ENCODE results near the gene TEX29.

TEX29 gene

DNA sequence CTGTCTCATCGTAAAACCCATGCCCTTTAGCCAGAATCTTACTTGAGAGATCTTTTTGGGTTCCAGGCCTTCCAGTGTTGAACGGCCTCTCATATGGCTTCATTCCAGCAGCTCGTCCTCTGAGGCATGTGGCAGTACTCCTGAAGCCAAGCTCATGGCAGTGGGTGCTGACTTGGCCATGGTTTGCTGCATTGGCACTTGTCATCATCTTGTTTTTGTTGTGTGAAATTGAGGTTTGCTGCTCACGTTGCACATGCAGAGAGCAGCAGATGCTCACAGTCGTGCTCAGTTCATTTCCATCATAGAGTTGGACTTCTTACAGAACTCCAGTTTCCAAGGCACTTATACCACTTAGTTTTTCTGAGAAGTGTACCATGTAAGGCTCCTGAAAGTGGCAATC is 14.9 kb downstream of the TEX29 start:
- no peak overlapping the region for H3K27ac ChIP-seq (ENCODE audit: low read depth, low read length, poor library complexity, severe bottlenecking)
- no peak overlapping the region for H3K9ac ChIP-seq (ENCODE audit: low read length)
- H2AFZ ChIP-seq (ENCODE audit: low read length), result no peak overlapping the region
- H4K20me1 ChIP-seq (ENCODE audit: insufficient read depth, low read length), result no peaks in the 10 kb centered on the region
- no peak for TF ChIP-seq EZH2 (IDR thresholded peaks at IDR 0.05; ENCODE audit: borderline replicate concordance, low read length)
- TF ChIP-seq, protein P1, sequence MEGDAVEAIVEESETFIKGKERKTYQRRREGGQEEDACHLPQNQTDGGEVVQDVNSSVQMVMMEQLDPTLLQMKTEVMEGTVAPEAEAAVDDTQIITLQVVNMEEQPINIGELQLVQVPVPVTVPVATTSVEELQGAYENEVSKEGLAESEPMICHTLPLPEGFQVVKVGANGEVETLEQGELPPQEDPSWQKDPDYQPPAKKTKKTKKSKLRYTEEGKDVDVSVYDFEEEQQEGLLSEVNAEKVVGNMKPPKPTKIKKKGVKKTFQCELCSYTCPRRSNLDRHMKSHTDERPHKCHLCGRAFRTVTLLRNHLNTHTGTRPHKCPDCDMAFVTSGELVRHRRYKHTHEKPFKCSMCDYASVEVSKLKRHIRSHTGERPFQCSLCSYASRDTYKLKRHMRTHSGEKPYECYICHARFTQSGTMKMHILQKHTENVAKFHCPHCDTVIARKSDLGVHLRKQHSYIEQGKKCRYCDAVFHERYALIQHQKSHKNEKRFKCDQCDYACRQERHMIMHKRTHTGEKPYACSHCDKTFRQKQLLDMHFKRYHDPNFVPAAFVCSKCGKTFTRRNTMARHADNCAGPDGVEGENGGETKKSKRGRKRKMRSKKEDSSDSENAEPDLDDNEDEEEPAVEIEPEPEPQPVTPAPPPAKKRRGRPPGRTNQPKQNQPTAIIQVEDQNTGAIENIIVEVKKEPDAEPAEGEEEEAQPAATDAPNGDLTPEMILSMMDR (IDR thresholded peaks at IDR 0.05; ENCODE audit: low read length), result no peak
- H3K4me1 ChIP-seq (ENCODE audit: insufficient read depth, low read length, severe bottlenecking), result no peaks in the 10 kb centered on the region
- H3K9me3 ChIP-seq (ENCODE audit: low read length), result peaks cover 2% of the 10 kb centered on the region; the same call in 1 of the 2 replicates
- no peaks in the 10 kb centered on the region for H3K36me3 ChIP-seq (ENCODE audit: insufficient read depth, low read length)
- H3K4me3 ChIP-seq (ENCODE audit: low read depth, low read length, poor library complexity, severe bottlenecking), result no peak overlapping the region
- no peaks in the 10 kb centered on the region for H3F3A ChIP-seq (ENCODE audit: insufficient read depth, low read length)
- no peaks in the 10 kb centered on the region for H3K27me3 ChIP-seq (ENCODE audit: insufficient read depth, low read length)
- no peaks in the 10 kb centered on the region for H3K9me2 ChIP-seq (ENCODE audit: low read depth, low read length)
- no peak overlapping the region for H3K4me2 ChIP-seq (ENCODE audit: low read length)
- no peaks in the 10 kb centered on the region for H3K79me2 ChIP-seq (ENCODE audit: insufficient read depth, low read length)

- Histone ChIP-seq H3K4me3 (ENCODE audit: low read depth, low read length, poor library complexity, severe bottlenecking) (no peak overlapping the region), H4K20me1 (ENCODE audit: insufficient read depth, low read length) (no peaks in the 10 kb centered on the region), H3K9ac (ENCODE audit: low read length) (no peak overlapping the region), H3K9me3 (ENCODE audit: low read length) (peaks cover 2% of the 10 kb centered on the region; the same call in 1 of the 2 replicates), H3K4me2 (ENCODE audit: low read length) (no peak overlapping the region), H3K79me2 (ENCODE audit: insufficient read depth, low read length) (no peaks in the 10 kb centered on the region), H3K4me1 (ENCODE audit: insufficient read depth, low read length, severe bottlenecking) (no peaks in the 10 kb centered on the region), H3K27ac (ENCODE audit: low read depth, low read length, poor library complexity, severe bottlenecking) (no peak overlapping the region), H3K36me3 (ENCODE audit: insufficient read depth, low read length) (no peaks in the 10 kb centered on the region; the same call in 1 of the 2 replicates), H3K9me2 (ENCODE audit: low read depth, low read length) (no peaks in the 10 kb centered on the region), H2AFZ (ENCODE audit: low read length) (no peak overlapping the region), H3F3A (ENCODE audit: insufficient read depth, low read length) (no peaks in the 10 kb centered on the region), H3K27me3 (ENCODE audit: insufficient read depth, low read length) (no peaks in the 10 kb centered on the region)
- no peak for TF ChIP-seq EZH2 (IDR thresholded peaks at IDR 0.05; ENCODE audit: borderline replicate concordance, low read length)
- TF ChIP-seq, protein P1 (IDR thresholded peaks at IDR 0.05; ENCODE audit: low read length), result no peak
Measured at GRCh38 chr13:111336666-111337065, 16.2 kb downstream of the TEX29 start.

DNA sequence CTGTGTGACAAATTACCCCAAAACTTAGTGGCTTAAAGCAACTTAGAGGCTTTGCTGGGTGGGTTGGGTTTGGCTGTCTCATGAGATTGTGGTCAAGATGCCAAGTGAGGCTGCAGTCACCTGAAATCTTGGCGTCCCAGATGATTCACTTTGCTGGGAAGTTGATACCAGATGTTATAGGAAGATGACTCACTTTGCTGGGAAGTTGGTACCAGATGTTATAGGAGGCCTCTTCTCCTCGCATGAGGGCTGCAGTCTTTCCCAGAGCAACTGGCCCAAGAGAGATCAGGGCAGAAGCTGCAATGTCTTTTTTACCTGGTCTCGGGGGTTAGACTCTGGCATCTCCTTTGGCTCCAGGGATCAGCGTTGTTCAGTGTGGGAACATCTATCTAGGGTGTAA is 16.8 kb downstream of the TEX29 start:
- H3K27ac ChIP-seq (ENCODE audit: low read depth, low read length, poor library complexity, severe bottlenecking), result no peak overlapping the region
- no peaks in the 10 kb centered on the region for H3K9me2 ChIP-seq (ENCODE audit: low read depth, low read length)
- H3K4me2 ChIP-seq (ENCODE audit: low read length), result no peak overlapping the region
- H3K79me2 ChIP-seq (ENCODE audit: insufficient read depth, low read length), result no peaks in the 10 kb centered on the region
- TF ChIP-seq, protein P1 (IDR thresholded peaks at IDR 0.05; ENCODE audit: low read length), result no peak
- no peak for TF ChIP-seq EZH2 (IDR thresholded peaks at IDR 0.05; ENCODE audit: borderline replicate concordance, low read length)
- no peaks in the 10 kb centered on the region; the same call in 1 of the 2 replicates for H3K27me3 ChIP-seq (ENCODE audit: insufficient read depth, low read length)
- H3F3A ChIP-seq (ENCODE audit: insufficient read depth, low read length), result no peaks in the 10 kb centered on the region
- no peaks in the 10 kb centered on the region for H3K4me1 ChIP-seq (ENCODE audit: insufficient read depth, low read length, severe bottlenecking)
- no peak overlapping the region for H3K9ac ChIP-seq (ENCODE audit: low read length)
- H3K4me3 ChIP-seq (ENCODE audit: low read depth, low read length, poor library complexity, severe bottlenecking), result no peak overlapping the region
- H3K36me3 ChIP-seq (ENCODE audit: insufficient read depth, low read length), result no peaks in the 10 kb centered on the region; the same call in 1 of the 2 replicates
- H3K9me3 ChIP-seq (ENCODE audit: low read length), result peaks cover 2% of the 10 kb centered on the region; the same call in 1 of the 2 replicates
- H4K20me1 ChIP-seq (ENCODE audit: insufficient read depth, low read length), result no peaks in the 10 kb centered on the region
- no peak overlapping the region for H2AFZ ChIP-seq (ENCODE audit: low read length)

Measured in OCI-LY1 (cell line).